Adipose tissue (tissue), 3 donors: Measurements from ENCODE around the gene PLEKHG3. TPM values are rescaled to one million over a fixed set of nuclear protein-coding genes. Genes with fewer than 3 reads are reported as not detected.
"Not testable (repeated sequence)": the region's sequence is repeated elsewhere in the genome, so short reads cannot be mapped to it uniquely, and the experiment has no call there.

Experiments
- H3K27ac ChIP-seq: one replicate; pipeline ENCODE4 v1.5.1; 2013; ENCODE audit warnings: low read depth, low read length
- WGBS, 3 donors: extraction: QIAGEN DNeasy Blood & Tissue Kit; methylation state at CpG; one replicate each; pipeline ENCODE4 v1.1.7; 2013; 5-methylcytosine and 5-hydroxymethylcytosine counted together
- polyA plus RNA-seq, 3 donors: library from polyadenylated mRNA; stranded (reverse); fragments of 200-250 nt; gene quantifications; one replicate each; pipeline ENCODE4 v1.2.3, GENCODE V29; 2013
- donor health status: healthy with polysubstance abuse.
- donor health status: Bipolar disorder and iron deficiency.
- donor health status: healthy.

The PLEKHG3 gene
- 10 to 100 TPM; 17.8 to 23.5 (median 21.3) TPM for polyA plus RNA-seq

GRCh38 chr14:64704143-64704742 is at the start of gene PLEKHG3:
TSS of gene PLEKHG3 (plus strand) at chr14:64704424. CDS start at chr14:64727632, 23,208 bp downstream.
- WGBS, 3 donors: 0 to 1% (median 0%) methylated on average over 44 to 69 of the region's 69 CpGs

DNA sequence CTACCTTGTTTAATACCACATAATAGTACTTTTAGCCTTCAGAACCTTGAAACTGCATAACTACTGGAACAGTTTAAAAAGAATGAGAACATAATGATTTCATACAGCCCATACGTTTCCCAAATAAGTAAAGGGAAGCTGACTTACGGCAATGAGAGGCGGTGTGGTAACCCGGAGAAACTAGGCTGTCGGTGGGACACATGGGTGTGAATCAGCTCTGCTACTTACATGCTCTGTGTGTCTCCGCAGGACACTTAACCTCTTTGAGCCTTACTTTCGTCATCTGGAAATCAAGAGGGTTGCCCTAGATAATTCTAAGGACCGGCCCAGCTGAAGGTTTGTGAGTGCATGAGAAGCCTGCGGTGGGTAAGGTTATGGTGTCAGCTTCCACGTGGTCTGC is 49.3 kb upstream of the PLEKHG3 start:
- no peak overlapping the region for H3K27ac ChIP-seq
- 53 to 84% (median 56%) methylated on average over 10 of the region's 10 CpGs for WGBS, 3 donors

More at GRCh38 chr14:64704143-64704742, at the start of gene PLEKHG3:
- peak within 1 kb of the TSS; percentile 51 for H3K27ac ChIP-seq

- 29 to 53% (median 37%) methylated on average over 4 of the region's 4 CpGs for WGBS, 3 donors
- H3K27ac ChIP-seq: no peak overlapping the region
Measured at GRCh38 chr14:64656986-64657385, 47.2 kb upstream of the PLEKHG3 start.

DNA sequence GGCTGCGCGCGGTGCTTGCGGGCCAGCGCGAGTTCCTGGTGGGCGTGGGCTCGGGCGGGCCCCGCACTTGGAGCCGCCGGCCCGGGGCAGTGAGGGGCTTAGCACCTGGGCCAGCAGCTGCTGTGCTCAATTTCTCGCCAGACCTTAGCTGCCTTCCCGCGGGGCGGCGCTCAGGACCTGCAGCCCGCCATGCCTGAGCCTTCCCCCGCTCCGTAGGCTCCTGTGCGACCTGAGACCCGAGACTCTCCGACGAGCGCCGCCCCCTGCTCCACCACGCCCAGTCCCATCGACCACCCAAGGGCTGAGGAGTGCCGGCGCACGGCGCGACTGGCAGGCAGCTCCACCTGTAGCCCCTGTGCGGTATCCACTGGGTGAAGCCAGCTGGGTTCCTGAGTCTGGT is 46.0 kb upstream of the PLEKHG3 start:
- 94 to 96% (median 95%) methylated on average over 25 to 35 of the region's 35 CpGs for WGBS, 3 donors
- H3K27ac ChIP-seq: no peak overlapping the region

DNA sequence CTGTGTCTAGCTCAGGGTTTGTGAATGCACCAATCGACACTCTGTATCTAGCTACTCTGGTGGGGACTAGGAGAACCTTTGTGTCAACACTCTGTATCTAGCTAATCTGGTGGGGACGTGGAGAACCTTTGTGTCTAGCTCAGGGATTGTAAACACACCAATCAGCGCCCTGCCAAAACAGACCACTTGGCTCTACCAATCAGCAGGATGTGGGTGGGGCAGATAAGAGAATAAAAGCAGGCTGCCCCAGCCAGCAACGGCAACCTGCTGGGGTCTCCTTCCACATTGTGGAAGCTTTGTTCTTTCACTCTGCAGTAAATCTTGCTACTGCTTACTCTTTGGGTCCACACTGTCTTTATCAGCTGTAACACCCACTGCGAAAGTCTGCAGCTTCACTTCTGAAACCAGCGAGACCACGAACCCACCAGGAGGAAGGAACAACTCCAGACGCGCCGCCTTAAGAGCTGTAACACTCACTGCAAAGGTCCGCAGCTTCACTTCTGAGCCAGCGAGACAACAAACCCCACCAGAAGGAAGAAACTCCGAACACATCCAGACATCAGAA is 45.4 kb upstream of the PLEKHG3 start:
- not testable (repeated sequence) for H3K27ac ChIP-seq
- 52 to 78% (median 64%) methylated on average over 13 of the region's 13 CpGs for WGBS, 3 donors

DNA sequence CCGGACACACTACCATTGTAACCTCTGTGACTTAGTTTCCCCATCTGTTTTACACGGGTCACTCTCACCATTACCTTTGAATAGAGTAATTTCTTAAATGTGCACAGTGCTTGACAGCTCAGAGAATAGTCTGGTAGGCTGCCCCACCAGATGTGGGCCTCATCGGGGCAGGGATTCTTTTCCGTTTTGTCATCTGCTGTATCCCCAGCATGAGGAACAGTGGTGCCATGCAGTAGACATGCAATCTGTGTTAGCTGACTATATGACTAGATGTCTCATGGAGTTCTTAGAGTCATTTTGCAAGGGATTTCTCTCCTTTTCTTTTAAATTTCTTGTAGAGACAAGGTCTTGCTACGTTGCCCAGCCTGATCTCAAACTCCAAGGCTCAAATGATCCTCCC is 44.9 kb upstream of the PLEKHG3 start:
- 77 to 87% (median 86%) methylated on average over 5 of the region's 5 CpGs for WGBS, 3 donors
- H3K27ac ChIP-seq: no peak overlapping the region

- 73 to 80% (median 77%) methylated on average over 6 of the region's 6 CpGs for WGBS, 3 donors
Measured at GRCh38 chr14:64663174-64663573, 41.0 kb upstream of the PLEKHG3 start.

GRCh38 chr14:64671591-64671990 is 32.6 kb upstream of the PLEKHG3 start:
- 7 to 9% (median 8%) methylated on average over 3 of the region's 3 CpGs for WGBS, 3 donors

More at GRCh38 chr14:64663174-64663573, 41.0 kb upstream of the PLEKHG3 start:
- no peak overlapping the region for H3K27ac ChIP-seq

DNA sequence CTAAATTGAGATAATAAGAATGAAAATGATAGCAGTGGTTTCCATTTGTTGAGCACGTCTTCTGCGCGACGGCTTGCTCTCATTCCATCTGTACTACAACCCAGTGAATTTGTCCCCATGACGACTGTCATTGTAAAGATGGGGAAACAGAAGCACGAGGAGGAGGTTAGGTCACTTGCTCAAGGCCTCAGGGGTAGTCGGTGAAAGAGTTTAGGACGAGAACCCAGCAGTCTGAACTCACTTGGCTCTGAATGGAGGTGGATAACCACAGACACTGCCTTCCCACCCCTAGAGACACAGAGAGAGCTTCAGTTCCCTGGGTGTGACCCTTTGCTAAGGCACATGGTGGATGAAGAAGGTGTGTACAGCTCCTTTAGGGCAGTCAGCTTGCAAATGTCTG is 30.9 kb upstream of the PLEKHG3 start:
- 73 to 95% (median 77%) methylated on average over 8 of the region's 8 CpGs for WGBS, 3 donors
- no peak overlapping the region for H3K27ac ChIP-seq

More at GRCh38 chr14:64671591-64671990, 32.6 kb upstream of the PLEKHG3 start:
- H3K27ac ChIP-seq: no peak overlapping the region

DNA sequence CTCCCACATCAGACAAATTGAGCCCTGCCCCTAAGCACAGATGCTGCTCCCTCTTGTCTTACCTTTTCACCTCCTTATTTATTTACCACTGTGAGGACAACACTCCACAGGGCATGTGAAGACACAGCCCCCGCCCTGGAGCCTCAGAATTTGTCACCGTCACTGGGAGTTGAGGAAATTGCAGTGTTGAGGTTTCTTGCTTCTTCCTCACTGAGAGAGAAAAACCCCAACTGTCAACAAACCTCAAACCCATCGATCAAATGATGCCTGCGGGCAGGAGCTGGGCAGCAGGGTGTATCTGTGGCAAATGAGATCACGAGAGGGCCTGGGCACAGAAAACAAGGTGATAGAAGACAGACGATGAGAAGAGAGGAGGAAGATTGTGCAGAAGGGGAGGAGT is 30.5 kb upstream of the PLEKHG3 start:
- H3K27ac ChIP-seq: no peak overlapping the region
- 39 to 77% (median 52%) methylated on average over 6 of the region's 6 CpGs for WGBS, 3 donors

DNA sequence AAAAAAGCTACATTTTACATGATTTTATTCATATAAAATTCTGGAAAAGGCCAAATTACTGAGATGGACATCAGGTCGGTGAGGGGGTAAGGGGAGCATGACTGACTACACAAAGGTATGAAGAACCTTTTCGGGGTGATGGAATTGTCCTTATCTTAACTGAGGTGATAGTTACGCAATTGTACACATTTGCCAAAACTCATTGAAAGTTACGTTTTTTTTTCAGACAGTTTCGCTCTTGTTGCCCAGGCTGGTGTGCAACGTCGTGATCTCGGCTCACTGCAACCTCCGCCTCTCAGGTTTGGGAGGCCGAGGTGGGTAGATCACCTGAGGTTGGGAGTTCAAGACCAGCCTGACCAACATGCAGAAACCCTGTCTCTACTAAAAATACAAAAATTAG is 29.4 kb upstream of the PLEKHG3 start:
- no peak overlapping the region for H3K27ac ChIP-seq
- 72 to 84% (median 80%) methylated on average over 10 of the region's 10 CpGs for WGBS, 3 donors

DNA sequence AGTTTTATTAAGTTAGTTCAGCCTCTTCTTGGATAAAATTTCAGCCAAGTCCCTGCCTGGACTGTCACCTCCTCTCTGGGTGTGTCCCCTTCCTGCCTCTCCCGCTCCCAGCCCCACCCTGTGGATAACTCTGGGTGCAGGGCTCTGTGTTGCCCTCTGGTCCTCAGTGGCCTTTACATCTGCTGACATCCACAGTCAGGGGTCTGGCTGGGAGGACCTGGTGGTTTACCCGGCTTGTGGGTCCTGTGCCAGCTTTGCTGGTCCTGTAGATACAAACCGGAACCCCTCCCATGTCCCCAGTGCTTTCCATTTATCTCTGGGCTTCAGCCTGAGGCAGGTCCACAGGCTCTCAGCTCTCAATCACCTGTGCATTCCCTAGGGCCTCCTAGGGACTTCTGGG is 28.9 kb upstream of the PLEKHG3 start:
- no peak overlapping the region for H3K27ac ChIP-seq

DNA sequence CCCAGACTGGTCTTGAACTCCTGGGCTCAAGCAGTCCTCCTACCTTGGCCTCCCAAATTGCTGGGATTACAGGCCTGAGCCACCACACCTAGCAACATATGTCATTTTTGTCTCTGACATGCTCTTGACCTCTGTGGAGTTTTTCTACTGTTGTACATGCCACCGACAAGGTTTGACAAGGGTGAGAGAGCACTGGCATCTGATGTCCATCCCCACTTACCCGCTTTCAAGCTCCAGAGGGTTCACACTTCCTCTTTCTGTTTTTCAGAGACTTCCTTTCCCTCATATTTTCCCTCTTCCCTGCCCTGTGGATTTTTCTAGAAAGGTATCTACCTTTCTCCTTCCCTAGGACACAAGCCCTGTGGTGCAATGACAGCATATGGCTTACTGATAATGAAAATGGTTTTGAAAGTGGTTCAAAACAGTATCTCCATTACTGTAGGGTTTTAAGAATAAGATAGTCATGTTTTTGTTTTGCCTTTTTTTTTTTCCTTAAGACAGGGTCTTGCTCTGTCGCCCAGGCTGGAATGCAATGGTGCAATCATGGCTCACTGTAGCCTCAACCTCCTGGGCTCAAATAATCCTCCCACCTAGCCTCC is 27.7 kb upstream of the PLEKHG3 start:
- WGBS, 3 donors: 70 to 95% (median 71%) methylated on average over 3 of the region's 3 CpGs
- H3K27ac ChIP-seq: no peak overlapping the region

More for the DNA sequence above, 28.9 kb upstream of the PLEKHG3 start:
- 57 to 78% (median 71%) methylated on average over 3 of the region's 3 CpGs for WGBS, 3 donors

GRCh38 chr14:64680013-64680713 is 24.1 kb upstream of the PLEKHG3 start:
- H3K27ac ChIP-seq: no peak overlapping the region
- 77 to 88% (median 82%) methylated on average over 10 of the region's 10 CpGs for WGBS, 3 donors

DNA sequence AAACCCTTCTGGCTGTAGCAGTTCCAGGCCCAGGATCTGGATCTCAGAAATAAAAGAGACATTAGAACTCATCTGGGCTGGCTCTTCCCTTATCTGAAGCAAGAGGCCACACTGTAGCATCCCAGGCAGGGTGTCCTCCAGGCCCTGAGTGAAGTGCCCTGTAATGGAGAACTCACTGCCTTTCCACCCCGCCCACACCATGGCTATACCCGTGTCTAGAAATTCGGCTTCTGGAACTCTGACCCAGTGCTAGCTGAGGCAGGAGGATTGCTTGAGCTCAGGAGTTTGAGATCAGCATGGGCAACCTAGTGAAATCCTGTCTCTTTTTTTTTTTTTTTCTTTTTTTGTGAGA is 23.5 kb upstream of the PLEKHG3 start:
- 75 to 95% (median 87%) methylated on average over 3 of the region's 3 CpGs for whole genome bisulfite sequencing, 3 donors
- H3K27ac ChIP-seq: no peak overlapping the region

- no peak overlapping the region for H3K27ac ChIP-seq
- 39 to 57% (median 53%) methylated on average over 15 of the region's 15 CpGs for WGBS, 3 donors
Measured at GRCh38 chr14:64681796-64682710, 22.2 kb upstream of the PLEKHG3 start.

GRCh38 chr14:64682843-64683242 is 21.4 kb upstream of the PLEKHG3 start:
- WGBS, 3 donors: 93 to 95% (median 94%) methylated on average over 5 of the region's 5 CpGs
- no peak overlapping the region for H3K27ac ChIP-seq

DNA sequence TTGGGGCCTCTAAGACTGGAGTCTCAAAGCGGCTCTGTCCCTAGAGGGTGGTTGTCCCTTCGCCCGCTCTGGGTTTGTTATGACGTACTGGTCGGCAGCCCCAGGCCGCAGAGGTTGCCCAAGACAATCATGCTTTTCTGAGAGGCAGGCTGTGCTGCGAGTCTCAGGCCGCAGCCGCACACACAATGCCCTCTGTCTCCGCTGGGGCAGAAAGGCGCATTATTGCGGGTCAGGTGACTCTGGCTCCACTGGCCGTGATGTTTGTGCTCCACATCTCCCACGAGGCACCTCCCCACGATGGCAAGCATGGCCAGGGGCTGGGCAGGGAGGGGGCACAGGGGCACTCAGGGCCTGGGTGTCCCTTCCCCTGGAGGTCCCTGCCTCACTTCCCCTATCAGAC is 21.0 kb upstream of the PLEKHG3 start:
- no peak overlapping the region for H3K27ac ChIP-seq

More for the DNA sequence above, 21.0 kb upstream of the PLEKHG3 start:
- 88 to 95% (median 88%) methylated on average over 15 of the region's 15 CpGs for WGBS, 3 donors
